HG03469 (cell line): ENCODE data around the gene C2orf78.

Experiments
- ATAC-seq: cut with Tn5 transposase; IDR thresholded peaks from one replicate; pipeline ENCODE4 v1.9.1; 2021; ENCODE audit warnings: mild to moderate bottlenecking, moderate library complexity, moderate number of reproducible peaks; ENCODE audit not compliant: unreplicated experiment

C2orf78 gene

GRCh38 chr2:73837847-73838585 lies 54.0 kb downstream of the C2orf78 start:
- no peak for ATAC-seq

- ATAC-seq = no peak
These were observed 55.0 kb downstream of the C2orf78 start for GRCh38 chr2:73838889-73839534.

- no peak for ATAC-seq
These were observed 55.8 kb downstream of the C2orf78 start for GRCh38 chr2:73839653-73840411.

GRCh38 chr2:73841912-73842738 lies 58.1 kb downstream of the C2orf78 start:
- ATAC-seq = no peak

- ATAC-seq = no peak
These were observed 58.7 kb downstream of the C2orf78 start for GRCh38 chr2:73842739-73843019.

GRCh38 chr2:73844087-73844486 lies 60.1 kb downstream of the C2orf78 start:
- no peak for ATAC-seq

DNA sequence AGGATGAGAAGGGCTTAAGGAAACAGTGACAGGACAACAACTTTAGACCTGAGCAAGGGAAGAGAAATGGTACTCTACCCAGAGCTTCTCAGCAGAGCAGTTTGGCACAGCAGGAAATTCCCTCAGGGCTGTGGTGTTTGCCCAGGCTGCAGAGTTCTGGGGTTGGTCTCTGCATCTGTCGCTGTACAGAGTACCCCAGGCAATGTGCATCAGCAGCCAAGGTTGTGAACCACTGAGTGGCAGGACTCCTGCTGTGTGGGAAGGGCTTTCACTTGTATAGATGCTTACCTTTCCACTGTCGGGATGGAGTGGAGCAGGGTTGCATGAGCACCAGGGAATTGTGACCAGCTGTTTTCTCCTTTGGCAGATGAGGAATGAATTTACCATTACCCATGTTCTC lies 66.0 kb downstream of the C2orf78 start:
- ATAC-seq = no peak

DNA sequence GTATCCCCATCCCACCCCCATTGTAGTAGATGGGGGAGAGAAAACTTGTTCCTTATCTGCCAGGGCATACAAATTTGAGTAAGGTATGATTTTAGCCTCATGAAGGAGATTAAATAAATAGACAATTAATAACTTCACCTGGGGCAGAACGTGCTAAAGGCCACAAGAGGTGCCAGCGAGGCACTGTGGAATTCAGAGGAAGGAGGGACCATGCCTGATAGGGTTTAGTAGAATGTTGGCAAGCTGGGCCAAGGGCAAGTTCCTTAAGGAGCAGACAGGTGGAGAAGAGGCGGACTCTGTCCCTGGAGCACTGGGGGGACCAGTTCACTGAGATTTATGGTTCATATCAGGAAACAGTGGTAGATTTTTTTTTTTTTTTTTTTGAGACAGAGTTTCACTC lies 67.3 kb downstream of the C2orf78 start:
- ATAC-seq = no peak

GRCh38 chr2:73852020-73852419 lies 68.0 kb downstream of the C2orf78 start:
- ATAC-seq = no peak

DNA sequence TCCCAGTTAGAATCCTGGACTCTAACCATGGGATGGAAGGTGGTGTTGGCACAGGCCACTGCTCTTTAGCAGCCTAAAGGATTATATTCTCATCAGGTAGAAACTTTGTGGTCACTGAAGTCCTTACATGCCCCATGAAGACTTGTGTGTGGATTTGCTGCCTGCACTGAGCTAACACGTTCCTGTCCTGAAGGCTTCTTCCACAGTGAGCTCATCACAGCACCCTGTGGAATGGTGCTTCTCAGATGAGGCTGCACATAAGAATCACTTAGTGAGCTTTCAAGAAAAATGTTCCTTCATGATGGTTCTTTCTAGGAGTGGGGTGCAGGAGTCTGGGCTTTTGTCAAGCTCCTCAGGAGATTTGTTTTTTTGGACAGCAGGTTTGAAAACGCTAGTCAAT lies 71.5 kb downstream of the C2orf78 start:
- no peak for ATAC-seq

GRCh38 chr2:73856214-73856613 lies 72.2 kb downstream of the C2orf78 start:
- no peak for ATAC-seq

GRCh38 chr2:73859721-73860586 lies 76.0 kb downstream of the C2orf78 start:
- no peak for ATAC-seq

GRCh38 chr2:73862987-73863386 lies 79.0 kb downstream of the C2orf78 start:
- no peak for ATAC-seq
